NB4 (cell line): ENCODE data around the gene SFMBT2.

ENCODE experiments used
- DNase-seq: peaks from one replicate; pipeline ENCODE4 v3.0.0; 2010; ENCODE audit warnings: low read depth
- H3K4me3 ChIP-seq: one replicate; pipeline ENCODE4 v1.5.1; 2011; ENCODE audit warnings: mild to moderate bottlenecking, low read depth, low read length, moderate library complexity
- MYC ChIP-seq: IDR thresholded peaks from 2 replicates; pipeline ENCODE4 v1.6.1; 2011; ENCODE audit warnings: low read depth, low read length
- POLR2A ChIP-seq: IDR thresholded peaks from 2 replicates; pipeline ENCODE4 v1.6.1; 2011; ENCODE audit warnings: mild to moderate bottlenecking; ENCODE audit not compliant: insufficient read length; ENCODE audit errors: extremely low read depth
- TF ChIP-seq, protein P1 (sequence below): IDR thresholded peaks from one replicate; pipeline ENCODE4 v1.5.1; 2012; ENCODE audit warnings: low read depth, low read length
- TF ChIP-seq, protein P2 (sequence below): IDR thresholded peaks from 2 replicates; pipeline ENCODE4 v1.6.1; 2011; ENCODE audit warnings: low read depth, low read length

SFMBT2 gene

GRCh38 chr10:7211857-7212577 lies 198.8 kb downstream of the SFMBT2 start:
- no peak for DNase-seq
- H3K4me3 ChIP-seq: no peak overlapping the region
- TF ChIP-seq, protein P1, sequence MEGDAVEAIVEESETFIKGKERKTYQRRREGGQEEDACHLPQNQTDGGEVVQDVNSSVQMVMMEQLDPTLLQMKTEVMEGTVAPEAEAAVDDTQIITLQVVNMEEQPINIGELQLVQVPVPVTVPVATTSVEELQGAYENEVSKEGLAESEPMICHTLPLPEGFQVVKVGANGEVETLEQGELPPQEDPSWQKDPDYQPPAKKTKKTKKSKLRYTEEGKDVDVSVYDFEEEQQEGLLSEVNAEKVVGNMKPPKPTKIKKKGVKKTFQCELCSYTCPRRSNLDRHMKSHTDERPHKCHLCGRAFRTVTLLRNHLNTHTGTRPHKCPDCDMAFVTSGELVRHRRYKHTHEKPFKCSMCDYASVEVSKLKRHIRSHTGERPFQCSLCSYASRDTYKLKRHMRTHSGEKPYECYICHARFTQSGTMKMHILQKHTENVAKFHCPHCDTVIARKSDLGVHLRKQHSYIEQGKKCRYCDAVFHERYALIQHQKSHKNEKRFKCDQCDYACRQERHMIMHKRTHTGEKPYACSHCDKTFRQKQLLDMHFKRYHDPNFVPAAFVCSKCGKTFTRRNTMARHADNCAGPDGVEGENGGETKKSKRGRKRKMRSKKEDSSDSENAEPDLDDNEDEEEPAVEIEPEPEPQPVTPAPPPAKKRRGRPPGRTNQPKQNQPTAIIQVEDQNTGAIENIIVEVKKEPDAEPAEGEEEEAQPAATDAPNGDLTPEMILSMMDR: no peak

DNA sequence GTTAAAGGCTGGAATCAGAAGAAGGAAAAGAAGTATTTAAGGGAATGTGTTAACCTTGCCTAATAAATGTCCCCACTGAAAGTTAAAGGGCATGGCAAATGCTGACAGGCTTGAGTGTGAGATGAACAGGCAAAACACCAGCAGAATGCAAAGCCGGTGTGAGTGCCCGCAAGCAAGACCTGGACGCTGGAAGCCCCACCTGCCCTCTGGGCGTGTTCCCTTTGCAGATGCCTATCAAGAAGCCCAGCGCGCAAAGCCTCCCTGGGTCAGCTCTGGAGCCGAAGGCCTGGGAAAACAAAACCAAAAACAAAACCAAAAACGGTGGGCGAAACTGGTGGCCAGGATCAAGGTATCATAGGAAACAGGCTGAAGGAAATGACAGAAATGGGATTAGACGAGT lies 200.3 kb downstream of the SFMBT2 start:
- no peak for DNase-seq
- no peak for TF ChIP-seq POLR2A
- TF ChIP-seq, protein P2, sequence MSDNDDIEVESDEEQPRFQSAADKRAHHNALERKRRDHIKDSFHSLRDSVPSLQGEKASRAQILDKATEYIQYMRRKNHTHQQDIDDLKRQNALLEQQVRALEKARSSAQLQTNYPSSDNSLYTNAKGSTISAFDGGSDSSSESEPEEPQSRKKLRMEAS: no peak
- no peak for TF ChIP-seq MYC
- TF ChIP-seq, protein P1: no peak
- no peak overlapping the region for H3K4me3 ChIP-seq

DNA sequence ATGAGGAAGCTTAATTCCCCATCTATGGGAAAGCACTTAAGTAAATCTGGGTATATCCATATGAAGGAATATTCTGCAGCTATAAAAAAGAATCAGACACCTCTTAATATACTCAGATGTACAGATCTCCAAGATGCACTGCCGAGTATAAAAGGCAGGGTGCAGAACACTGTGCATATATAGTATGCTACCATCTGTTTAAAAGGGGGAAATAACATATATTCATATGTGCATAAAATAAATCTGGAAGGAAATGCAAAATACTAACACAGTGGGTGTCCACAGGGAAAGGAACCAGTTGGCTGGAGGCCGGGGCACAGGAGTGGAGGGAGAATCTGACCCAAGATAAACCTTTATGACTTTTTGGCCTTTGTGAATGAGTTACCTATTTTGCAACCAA lies 201.4 kb downstream of the SFMBT2 start:
- no peak for DNase-seq

DNA sequence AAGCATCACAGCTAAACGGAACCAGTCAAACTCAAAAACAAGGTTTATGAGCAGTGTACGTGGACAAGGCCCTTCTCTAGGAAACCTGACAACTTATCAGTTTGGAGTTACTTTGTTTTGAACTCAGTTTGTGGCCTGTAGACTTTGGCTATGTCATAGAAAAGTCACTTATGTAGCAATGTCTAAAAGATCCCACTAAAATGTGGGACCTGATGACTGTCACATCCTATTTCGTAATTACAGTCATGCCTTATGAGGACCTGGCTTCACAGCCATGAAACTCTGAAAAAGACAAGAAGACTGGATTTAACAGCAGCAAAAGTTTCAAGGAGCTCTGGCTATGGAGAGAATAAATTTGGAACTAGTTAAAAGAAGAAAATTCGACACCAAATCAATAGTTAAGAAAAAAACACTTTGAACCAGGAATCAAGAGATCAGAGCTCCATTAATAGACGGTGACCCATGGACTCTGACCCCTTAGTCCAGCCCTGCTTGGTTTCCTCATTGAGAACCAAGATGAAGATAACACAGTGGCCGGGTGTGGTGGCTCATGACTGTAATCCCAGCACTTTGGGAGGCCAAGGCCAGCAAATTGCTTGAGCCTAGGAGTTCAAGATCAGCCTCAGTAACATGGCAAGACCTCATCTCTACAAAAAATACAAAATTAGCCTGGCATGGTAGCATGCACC lies 204.3 kb downstream of the SFMBT2 start:
- TF ChIP-seq, protein P1: no peak
- TF ChIP-seq, protein P2: no peak
- TF ChIP-seq MYC (no peak), POLR2A (no peak)
- H3K4me3 ChIP-seq: no peak overlapping the region
- peak; percentile 70 for DNase-seq

More for the DNA sequence above, 201.4 kb downstream of the SFMBT2 start:
- TF ChIP-seq POLR2A (no peak), MYC (no peak)
- TF ChIP-seq, protein P2: no peak
- TF ChIP-seq, protein P1: no peak
- no peak overlapping the region for H3K4me3 ChIP-seq

DNA sequence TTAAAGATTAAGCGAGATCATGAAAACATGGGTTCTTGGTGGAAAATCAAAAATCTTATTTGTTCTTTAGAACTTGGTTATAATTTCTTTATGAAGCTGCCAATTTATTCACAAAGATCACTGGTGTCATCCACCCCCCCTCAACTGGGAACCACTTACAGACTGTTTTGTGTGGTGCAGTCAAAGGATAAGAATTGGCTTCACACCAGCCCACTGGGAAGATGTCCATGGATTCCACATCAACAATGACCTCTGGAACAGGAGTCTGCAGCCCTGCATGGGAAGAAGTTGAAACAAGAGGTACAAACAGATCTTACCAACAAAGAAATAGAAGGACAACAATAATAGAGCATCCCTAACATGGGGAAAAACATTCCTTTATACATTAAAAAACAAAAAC lies 205.2 kb downstream of the SFMBT2 start:
- DNase-seq: no peak
- TF ChIP-seq, protein P2: no peak
- H3K4me3 ChIP-seq: no peak overlapping the region

DNA sequence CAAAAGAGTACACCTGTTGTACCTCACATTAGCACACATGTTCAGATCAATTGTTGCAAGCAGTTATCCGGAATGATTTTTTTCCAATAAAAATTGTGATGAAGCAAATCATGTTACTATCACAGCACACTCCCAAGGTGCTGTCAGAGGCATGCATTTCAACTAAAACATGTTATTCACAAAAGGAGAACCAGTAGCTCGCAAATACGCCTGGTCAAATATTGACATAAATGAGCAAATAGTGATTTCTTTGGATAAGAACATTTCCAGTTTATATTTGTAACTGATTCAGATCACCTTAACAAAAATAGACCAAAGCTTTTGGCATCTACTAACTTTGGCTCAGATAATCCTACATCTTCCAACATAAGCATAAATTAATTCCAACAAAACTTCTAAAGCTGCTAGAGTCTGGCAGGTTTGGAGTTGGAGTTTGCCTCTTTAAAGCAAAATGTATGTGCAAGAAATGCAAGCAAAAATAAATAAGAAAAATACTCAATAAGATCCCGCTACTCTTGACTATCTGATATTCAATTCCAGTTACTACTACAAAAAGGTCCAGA lies 208.0 kb downstream of the SFMBT2 start:
- H3K4me3 ChIP-seq: no peak overlapping the region
- no peak for DNase-seq
- TF ChIP-seq MYC (no peak), POLR2A (no peak)
- TF ChIP-seq, protein P1: no peak
- TF ChIP-seq, protein P2: no peak
